ENCODE measurements around the gene CASP9.

DNA sequence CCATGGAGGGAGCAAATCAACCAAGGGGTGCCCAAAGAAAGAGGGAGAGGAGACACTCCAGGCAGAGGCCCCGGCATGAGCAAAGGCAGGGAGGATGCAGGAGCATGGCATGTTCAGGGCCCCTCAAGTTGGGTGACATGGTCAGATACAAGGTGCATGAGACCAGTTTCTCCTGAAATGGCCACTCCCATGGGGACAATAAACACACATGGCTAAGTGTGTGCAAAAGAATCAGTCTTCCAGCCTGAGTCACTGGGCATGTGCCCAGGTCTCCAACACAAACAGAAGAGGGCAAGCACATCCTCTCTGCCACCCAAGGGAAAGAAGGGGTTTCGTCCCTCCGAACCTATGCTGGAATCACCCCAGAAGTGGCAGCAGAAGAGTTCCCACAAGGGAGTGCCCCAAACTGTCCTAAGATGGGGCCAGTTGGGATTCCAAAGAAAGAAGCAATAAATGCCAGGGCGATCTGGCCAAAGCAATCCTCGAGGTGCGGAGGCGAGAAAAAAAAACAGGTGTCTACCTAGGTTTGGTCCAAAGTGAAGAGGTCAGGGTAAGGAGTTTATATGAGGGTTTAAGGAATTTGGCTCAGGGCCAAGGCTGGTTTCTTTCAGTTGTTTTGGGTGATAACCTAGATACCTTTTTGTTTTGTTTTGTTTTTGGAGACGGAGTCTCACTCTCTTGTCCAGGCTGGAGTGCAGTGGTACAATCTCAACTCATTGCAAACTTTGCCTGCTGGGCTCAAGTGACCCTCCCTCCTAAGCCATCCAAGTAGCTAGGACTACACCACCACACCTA lies 13.2 kb downstream of the CASP9 start:
- TF ChIP-seq POLR2A (IDR thresholded peaks at IDR 0.05) (no peak), POLR2AphosphoS5 (IDR thresholded peaks at IDR 0.05; ENCODE audit: insufficient read depth in 1 of 2, low read depth in 1 of 2) (no peak)
- TF ChIP-seq, protein P1, sequence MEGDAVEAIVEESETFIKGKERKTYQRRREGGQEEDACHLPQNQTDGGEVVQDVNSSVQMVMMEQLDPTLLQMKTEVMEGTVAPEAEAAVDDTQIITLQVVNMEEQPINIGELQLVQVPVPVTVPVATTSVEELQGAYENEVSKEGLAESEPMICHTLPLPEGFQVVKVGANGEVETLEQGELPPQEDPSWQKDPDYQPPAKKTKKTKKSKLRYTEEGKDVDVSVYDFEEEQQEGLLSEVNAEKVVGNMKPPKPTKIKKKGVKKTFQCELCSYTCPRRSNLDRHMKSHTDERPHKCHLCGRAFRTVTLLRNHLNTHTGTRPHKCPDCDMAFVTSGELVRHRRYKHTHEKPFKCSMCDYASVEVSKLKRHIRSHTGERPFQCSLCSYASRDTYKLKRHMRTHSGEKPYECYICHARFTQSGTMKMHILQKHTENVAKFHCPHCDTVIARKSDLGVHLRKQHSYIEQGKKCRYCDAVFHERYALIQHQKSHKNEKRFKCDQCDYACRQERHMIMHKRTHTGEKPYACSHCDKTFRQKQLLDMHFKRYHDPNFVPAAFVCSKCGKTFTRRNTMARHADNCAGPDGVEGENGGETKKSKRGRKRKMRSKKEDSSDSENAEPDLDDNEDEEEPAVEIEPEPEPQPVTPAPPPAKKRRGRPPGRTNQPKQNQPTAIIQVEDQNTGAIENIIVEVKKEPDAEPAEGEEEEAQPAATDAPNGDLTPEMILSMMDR (IDR thresholded peaks at IDR 0.05), result no peak

All from vagina (tissue), 2 donors.